DMS 273 (cell line): ENCODE measurements around the gene PPFIA3.

Experiments
- DNase-seq: peaks from one replicate; lab custom pipeline; 2025; ENCODE audit not compliant: unreplicated experiment; lab: John Stamatoyannopoulos, UW

PPFIA3 gene

DNA sequence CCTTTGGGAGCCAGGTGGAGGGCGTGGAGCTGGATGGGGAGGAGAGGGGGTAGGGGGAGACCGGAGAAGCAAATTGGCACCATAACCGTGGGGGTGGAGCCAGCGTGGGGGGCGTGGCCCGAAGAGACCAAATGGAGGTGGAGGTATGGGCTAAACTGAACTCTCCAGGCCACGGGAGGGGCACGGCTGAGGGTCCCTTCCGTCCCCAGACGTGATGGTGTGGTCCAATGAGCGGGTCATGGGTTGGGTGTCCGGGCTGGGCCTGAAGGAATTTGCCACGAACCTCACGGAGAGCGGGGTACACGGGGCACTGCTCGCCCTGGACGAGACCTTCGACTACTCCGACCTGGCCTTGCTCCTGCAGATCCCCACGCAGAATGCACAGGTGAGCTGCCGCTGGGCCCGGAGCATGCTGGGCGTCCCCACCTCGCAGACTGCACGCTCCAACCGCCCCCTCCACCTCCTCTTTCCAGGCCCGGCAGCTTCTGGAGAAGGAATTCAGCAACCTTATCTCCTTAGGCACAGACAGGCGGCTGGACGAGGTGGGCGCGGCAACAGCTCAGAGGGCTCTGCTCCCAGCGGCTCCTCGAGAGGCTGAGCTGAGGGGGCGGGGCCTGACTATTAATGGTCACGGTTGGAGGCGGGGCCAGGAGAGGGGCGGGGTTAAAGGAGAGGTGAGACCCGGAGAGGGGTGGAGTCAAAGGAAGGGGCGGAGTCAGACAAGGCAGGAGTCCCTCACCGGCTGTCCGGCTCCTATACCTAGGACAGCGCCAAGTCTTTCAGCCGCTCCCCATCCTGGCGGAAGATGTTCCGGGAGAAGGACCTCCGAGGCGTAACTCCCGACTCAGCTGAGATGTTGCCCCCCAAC lies 29.7 kb downstream of the PPFIA3 start:
- peak; percentile 99 for DNase-seq

DNA sequence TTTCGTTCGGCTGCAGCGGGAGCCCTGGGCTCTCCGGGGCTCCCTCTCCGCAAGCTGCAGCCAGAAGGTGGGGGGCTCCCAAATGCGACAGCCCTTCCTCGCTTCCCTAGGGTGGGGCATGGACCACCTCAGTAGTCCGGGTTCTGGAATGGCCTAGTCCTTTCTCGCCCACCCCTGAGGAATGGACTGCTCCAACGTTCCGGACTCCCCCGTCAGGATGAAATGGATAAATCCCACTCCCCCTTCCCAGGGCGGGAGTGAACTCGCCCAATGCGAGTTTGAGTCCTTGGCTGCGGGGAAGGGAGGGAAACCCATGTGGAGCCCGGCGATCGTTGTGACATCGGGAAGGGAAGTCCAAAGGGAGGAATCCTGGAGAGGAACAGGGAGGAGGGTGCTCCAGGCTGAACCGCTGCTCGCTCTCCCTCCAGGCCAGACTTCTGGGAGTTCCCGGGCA lies 30.3 kb downstream of the PPFIA3 start:
- peak; percentile 96 for DNase-seq

DNA sequence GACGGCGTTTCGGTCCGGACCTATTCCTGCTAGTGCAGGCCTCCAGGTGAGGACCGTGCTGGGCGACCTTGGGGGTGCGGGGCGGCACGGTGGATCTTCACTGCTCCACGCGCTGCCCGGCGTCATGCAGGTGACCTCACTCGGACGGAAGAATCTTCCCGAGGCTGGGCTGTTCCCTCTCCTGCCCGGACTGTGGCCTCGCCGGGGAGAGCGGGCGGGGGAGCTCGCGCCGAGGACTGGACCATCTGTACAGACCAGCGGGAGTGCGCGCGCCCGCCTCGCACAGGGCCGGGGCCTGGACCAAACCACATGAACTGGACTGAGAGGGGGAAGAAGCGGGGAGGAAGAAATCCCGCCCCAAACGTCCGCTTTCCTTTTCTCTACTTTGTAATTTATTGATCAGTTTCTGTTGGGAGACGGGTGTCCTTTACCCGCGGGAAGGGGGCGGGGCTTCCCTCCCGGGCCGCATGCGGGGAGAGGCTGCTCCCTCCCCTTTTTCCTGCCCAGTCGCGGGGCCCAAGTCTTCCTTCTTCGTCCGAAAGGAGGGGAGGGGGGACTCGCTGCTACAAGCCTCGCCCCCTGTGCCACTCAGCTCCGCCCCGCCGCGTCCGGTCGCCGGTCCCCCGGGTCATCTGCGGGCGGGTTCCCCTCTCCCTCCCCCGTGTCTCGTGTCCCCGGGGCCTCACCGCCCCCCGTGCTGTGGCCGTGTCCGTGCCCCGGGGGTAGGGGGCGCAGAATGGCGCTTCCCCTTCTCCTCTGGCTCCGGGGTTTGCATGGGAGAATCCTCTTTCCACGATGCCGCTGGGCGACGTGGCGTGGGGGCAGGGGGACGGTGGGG lies 31.0 kb downstream of the PPFIA3 start:
- peak; percentile 97 for DNase-seq

DNA sequence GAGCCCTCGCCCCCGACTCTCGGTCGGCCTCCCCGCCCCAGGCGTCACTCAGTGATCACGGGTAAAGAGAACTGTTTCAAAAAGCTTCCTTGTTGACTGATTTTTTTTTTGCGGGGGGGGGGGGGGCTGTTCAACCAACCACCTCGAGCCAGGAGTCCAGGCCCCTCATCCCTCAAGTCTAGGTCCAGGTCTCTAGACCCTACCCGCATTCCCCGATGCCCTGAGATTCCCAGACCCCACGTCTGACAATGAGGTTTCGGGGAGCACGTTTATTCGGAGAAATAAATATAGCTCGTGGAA lies 31.6 kb downstream of the PPFIA3 start:
- no peak for DNase-seq

DNA sequence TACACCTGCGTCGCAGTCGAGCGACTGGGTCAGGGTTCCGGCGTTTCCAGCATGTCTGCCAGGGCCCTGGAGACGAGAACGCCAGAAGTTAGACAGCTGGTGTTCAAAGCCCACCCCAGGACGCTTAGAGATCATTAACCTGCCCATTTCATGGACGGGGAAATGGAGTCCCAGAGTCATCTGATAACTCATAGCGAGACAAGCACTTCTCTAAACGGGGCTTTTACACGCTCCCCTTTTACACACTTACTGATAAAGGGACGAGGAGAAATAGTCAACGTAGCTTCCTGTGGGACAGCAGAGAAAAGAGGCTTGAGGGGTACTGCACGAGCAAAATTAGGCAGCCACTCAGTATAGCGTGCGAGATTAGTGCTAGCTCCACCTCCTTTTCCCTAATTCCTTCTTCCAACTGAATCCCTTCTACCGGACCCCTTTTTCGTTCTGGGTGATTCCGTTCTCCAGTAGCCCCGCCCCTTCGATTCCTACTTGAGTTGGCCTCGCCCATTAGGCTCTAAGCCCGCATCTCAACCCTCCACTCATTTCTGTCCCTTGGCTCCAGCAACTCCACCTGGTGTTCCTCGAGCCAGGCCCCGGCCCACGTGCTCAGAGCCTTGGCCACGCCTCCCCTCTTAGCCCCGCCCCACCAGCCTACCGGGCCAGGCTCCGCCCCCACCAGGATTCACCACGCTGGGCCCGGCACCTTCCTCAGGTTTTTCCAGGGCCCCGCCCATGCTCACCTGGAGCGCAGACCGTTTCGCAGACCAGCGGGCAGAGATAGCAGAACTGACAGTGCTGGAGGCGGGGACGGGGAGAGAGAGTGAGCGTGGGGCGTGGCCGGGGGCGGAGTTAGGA lies 32.1 kb downstream of the PPFIA3 start:
- DNase-seq: peak; percentile 96

DNA sequence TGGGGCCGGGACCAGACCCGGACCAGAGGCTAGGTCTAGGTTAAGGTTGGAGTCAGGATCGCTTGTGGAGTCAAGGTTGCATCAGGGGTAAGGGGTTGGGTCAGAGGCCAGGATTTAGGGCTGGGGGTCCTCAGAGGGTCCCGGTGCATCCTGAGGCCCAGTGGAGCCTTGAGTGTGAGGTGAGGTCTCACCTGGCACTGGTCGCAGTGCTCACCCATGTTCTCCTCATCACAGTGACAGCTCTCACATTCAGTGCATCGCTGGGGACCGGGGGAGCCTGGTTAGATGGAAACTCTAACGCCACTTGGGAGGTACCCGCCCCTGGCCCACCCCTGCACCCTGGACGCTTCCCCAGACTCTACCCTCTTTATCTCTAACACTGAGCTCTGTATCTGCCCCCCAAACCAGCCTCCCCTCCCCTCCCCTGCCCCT lies 32.8 kb downstream of the PPFIA3 start:
- DNase-seq: peak; percentile 57

DNA sequence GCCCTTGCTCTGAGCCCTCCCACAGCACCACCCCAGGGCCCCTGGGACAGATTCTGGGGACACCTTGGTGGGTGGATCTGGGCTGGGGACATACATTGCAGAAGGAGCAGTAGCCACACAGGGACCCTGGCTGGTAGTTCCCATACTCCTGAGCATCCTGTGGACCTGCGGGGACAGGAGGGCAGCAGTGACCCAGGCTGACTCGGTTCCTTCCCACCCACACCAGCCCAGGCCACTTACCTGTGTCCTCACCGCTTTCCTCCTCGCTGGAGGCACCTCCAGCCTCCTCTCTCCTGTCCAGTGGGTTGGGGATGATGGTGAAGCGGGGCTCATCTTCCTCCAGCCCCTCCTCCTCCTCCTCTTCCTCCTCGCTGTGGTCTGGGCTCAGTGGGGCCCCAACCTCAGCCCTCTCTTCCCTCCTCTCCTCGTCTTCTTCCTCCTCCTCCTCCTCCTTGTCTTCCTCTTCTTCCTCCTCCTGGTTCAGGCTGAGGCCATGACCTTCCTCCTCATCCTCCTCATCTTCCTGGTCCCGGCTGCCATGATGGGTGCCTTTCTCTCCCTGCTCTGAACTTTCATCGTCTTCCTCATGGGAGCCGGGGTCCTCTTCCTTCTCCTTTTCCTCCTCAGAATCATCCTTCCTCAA lies 33.9 kb downstream of the PPFIA3 start:
- no peak for DNase-seq

DNA sequence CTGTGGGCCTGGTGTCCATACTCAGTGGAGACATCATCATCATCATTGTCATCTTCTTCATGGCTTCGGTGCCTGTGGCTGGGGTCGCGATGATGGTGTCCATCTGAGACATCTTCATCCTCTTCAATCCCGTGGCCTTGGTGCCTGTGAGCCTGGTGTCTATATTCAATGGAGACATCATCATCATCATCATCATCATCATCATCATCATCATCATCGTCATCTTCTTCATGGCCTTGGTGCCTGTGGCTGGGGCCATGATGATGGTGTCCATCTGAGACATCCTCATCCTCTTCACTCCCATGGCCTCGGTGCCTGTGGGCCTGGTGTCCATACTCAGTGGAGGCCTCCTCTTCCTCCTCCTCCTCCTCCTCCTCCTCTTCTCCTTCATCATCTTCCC lies 34.9 kb downstream of the PPFIA3 start:
- no peak for DNase-seq

DNA sequence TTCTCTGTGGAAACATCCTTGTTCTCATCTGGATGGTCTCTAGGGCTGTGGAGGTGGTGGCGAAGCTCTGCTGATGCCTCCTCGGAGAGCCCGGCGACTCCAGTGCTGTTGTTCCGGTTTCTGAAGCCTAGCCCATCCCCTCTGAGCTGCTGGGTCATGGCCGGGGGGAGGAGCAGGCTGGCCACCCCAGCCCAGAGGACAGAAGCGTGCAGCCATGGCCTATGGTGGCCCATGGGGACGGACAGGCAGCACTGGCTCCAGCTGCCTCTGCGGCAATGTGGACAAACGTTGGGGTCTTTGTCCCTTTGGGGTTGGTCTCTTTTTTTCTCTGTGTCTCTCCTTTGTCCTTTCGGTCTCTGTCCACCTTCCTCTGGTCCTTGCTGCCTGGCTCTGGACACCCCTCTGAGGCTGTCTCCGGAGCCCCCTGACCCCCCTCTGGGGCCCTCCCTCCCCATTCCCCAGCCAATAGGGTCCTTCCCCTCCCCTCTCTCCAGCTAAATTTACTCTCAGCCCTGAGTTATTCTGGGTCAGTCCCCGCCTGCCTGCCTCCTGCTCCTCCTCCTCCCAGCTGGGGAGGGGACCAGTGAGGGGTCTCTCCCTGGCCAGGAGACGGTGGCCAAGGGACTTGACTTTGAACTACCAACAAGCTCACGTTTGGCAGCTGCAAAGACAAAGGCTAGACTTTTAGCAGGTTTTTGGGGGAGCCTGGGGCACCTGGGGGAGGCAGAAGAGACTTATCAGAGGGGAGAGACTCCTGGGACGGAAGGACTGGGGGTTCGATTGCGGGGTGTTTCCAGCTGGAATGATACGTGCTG lies 35.9 kb downstream of the PPFIA3 start, which contains the start of gene HRC:
Gene HRC, minus strand, starts transcription at position 392 of the 815 bp plus-strand sequence. Its CDS starts 159 bp downstream, at position 233.
- DNase-seq: no peak

DNA sequence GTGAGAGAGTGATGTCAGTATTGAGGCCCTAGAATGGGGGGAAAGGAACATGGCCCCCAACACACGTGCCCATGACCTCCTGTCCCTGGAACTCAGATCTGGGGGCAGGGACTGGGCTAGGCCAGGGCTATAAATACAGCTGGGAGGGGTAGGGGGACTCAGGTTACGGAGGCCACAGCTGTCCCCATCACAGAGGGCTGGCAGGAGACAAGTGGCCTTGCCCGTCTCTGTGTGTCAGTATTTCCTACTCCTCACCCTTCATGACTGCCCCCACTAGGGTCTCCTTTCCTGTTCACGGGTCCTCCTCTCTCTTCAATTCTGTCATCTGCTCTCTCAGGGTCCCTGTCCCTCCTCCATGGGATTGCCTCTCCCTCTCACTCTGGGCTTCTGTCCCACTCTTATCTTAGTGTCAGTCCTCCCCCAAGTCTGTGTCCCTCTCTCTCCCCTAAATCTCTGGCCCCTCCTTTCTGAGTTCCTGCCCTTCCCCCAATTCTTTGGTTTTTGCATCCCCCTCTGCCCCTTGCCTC lies 36.5 kb downstream of the PPFIA3 start:
- peak; percentile 45 for DNase-seq

DNA sequence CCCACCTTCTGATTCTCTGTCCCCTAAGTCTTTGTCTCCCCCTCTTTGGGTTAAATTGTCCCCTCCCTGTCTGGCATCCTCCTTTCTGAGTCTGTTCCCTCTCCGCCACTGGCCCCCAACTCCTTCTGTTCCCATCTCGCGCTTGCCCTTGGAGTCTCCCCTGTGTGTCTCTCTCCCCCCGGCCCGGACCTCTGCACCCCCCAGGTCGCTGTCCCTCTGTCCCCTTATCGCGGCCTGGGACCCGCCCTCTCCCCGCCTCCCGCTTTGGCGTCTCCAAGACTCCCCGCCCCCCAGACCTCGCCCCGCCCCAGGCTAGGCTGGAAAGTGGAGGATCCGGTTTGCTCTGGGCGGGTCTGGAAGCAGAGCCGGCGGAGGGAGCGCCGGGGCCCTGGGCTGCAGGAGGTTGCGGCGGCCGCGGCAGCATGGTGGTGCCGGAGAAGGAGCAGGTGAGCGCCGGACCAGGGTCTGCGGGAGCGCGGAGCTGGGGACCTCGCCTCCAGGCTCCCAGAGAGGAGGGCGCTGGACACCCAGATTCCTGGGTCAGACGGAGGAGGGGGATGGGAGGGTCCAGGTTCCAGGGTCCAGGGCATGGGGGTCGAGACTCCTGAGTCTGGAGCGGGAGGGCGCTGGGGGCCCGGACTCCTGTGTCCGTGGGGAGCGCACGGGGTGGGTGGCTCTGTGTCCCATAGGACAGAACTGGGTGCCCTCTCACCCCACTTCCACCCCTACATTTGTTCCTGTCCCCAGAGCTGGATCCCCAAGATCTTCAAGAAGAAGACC lies 38.3 kb downstream of the PPFIA3 start, which contains the start of gene TRPM4:
Gene TRPM4, plus strand, starts transcription at position 348 of the 780 bp plus-strand sequence. Its CDS starts 75 bp downstream, at position 423.
- peak; percentile 93 for DNase-seq

DNA sequence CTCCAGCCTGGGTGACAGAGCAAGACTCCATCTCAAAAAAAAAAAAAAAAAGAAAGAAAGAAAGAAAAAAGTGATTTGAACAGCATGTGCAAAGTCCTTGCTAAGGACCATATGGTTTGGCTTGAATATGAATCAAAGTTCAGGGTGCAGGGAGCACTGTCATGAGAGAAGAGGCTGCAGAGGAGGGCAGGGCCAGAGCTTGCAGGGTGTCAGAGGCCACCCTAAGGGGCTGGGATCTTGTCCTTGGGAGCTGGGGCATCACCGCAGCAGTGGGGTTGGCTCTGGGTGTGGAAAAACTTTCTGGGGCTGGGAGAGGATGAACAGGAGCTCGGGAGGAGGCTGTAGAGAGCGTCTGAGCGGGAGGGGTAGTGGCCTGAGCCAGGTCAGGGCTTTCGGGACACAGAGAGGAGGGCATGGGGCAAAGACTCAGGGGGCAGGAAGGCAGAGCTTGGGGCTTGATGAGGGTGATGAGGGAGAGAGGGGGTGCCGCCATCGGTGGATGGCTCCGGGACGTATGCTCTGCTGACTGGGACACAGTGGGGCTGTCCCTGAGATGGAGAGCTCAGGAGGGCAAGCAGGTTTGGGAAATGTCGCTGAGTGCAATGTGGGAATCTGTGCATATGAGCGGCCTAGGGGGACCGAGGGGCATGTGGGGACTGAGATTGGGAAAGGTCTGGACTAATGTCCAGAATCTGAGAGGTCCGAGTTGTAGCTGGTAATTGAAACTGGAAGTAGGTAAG lies 41.3 kb downstream of the PPFIA3 start:
- DNase-seq: no peak

DNA sequence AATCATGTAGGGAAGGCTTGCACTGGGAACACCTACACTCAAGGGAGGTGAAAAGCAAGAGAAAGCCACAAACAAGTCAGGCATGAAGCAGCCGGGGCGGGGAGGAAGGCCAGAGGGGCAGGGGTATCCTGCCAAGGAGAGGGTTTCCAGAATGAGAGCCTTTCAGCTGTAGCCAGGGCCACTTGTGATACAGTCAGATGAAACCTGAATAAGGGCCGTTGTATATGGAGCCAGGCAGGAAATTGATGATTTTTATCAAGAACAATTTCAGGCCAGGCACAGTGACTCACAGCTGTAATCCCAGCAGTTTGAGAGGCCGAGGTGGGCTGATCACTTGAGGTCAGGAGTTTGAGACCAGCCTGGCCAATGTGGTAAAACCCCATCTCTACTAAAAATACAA lies 42.6 kb downstream of the PPFIA3 start:
- DNase-seq: no peak

DNA sequence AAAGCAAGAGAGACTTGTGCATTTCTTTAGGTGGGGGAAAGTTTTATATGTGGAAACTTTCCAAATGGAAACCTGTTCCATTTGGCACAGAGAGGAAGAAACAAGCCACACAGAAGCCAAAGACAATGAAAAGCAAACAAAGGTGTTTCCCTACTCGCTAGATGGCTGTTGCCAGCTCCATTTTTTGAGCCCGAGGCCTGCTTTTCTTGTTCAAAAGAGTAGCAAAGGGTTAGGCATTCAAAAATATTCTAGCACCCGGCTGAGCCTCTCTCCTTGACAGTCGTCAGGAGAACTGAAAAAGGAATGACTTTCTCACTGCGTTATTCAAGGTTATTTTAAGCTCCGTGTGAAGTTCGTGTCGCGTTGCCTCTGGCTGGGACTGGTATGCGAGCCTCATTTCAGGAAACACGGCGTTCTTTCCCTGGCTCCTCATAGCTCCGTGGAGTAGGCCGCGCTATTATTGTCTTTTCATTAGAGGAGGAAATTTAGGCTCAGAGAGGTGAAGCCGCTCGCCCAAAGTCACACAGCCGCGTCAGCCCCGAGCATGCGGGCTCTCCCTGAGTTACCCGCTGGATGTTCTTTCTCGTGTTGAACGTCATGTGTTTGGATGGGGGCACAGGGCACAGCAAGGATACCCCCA lies 45.9 kb downstream of the PPFIA3 start:
- DNase-seq: no peak

DNA sequence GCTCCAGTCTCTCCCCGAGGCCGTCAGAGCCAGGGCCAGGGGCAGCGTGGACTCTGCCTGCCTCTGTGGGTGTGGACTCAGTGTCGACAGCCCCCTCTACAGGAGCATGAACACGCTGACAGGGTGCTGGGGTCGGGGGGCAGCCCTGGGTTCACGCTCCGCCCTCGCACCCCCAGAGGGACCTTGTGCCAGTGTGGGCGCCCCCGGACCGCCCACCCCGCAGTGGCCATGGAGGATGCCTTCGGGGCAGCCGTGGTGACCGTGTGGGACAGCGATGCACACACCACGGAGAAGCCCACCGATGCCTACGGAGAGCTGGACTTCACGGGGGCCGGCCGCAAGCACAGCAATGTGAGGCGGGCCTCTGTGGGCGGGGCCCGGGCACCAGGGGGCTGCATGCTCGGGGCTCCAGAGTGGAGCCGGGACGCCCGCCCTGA lies 46.5 kb downstream of the PPFIA3 start:
- no peak for DNase-seq

DNA sequence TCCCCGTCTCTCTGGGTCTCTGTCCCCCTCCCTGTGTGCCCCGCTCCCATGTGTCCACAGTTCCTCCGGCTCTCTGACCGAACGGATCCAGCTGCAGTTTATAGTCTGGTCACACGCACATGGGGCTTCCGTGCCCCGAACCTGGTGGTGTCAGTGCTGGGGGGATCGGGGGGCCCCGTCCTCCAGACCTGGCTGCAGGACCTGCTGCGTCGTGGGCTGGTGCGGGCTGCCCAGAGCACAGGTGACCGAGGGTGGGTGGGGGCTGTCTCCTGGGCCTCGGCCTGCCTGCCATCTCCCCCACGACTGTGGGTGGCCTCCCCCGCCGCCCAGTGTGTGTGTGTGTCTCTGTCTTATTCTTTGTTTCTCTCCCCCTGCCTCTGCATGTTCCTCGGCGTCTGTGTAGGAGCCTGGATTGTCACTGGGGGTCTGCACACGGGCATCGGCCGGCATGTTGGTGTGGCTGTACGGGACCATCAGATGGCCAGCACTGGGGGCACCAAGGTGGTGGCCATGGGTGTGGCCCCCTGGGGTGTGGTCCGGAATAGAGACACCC lies 48.6 kb downstream of the PPFIA3 start:
- DNase-seq: no peak

DNA sequence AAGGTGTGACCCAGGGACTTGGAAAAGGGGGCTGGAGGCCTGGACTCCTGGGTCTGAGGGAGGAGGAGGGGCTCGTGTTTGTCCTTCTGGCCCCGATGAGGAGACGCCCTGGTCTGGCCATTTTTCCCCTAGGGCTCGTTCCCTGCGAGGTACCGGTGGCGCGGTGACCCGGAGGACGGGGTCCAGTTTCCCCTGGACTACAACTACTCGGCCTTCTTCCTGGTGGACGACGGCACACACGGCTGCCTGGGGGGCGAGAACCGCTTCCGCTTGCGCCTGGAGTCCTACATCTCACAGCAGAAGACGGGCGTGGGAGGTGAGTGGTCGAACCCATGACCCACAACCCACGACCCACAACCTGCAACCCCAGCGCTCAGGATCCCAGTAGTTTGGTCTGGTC lies 49.1 kb downstream of the PPFIA3 start:
- no peak for DNase-seq
